H9 (cell line): Measurements from ENCODE around the gene PRTFDC1. TPM values are rescaled to one million over a fixed set of nuclear protein-coding genes. Genes with fewer than 3 reads are reported as not detected.

Experiments used
- DNase-seq: peaks from one replicate; pipeline ENCODE4 v3.0.0-alpha.2; 2017
- H2AFZ ChIP-seq: one replicate; pipeline ENCODE4 v1.6.1; 2013; ENCODE audit warnings: mild to moderate bottlenecking, low read length, control low read depth, moderate library complexity
- H2AK5ac ChIP-seq: 2 replicates; pipeline ENCODE4 v1.6.1; 2013; ENCODE audit warnings: low read length, control low read depth, mixed read lengths; ENCODE audit not compliant: insufficient read length
- H2BK120ac ChIP-seq: one replicate; pipeline ENCODE4 v1.6.1; 2013; ENCODE audit warnings: low read depth, mild to moderate bottlenecking, low read length, control low read depth, inconsistent platforms; ENCODE audit not compliant: poor library complexity, severe bottlenecking
- H2BK12ac ChIP-seq: 2 replicates; pipeline ENCODE4 v1.6.1; 2013; ENCODE audit warnings: low read length, control low read depth, mixed read lengths, low read depth; ENCODE audit not compliant: insufficient read length
- H2BK15ac ChIP-seq: 2 replicates; pipeline ENCODE4 v1.6.1; 2013; ENCODE audit warnings: low read depth, low read length, control low read depth
- H2BK20ac ChIP-seq: one replicate; pipeline ENCODE4 v1.6.1; 2013; ENCODE audit warnings: low read depth, mild to moderate bottlenecking, low read length, control low read depth, inconsistent platforms; ENCODE audit not compliant: poor library complexity, severe bottlenecking
- H2BK5ac ChIP-seq: 2 replicates; pipeline ENCODE4 v1.6.1; 2013; ENCODE audit warnings: low read length, control low read depth, mixed read lengths; ENCODE audit not compliant: insufficient read length
- H3K14ac ChIP-seq: 2 replicates; pipeline ENCODE4 v1.6.1; 2013; ENCODE audit warnings: low read length, control low read depth; ENCODE audit not compliant: insufficient read depth
- H3K18ac ChIP-seq: 2 replicates; pipeline ENCODE4 v1.6.1; 2013; ENCODE audit warnings: low read depth, mild to moderate bottlenecking, mixed read lengths, low read length, control low read depth; ENCODE audit not compliant: insufficient read length
- H3K23ac ChIP-seq: 2 replicates; pipeline ENCODE4 v1.6.1; 2013; ENCODE audit warnings: low read length, control low read depth, mixed read lengths, low read depth; ENCODE audit not compliant: insufficient read length
- H3K23me2 ChIP-seq: 2 replicates; pipeline ENCODE4 v1.6.1; 2013; ENCODE audit warnings: low read depth, mild to moderate bottlenecking, mixed read lengths, low read length, control low read depth; ENCODE audit not compliant: insufficient read length, poor library complexity, severe bottlenecking
- H3K27ac ChIP-seq: 2 replicates; pipeline ENCODE4 v1.5.1; 2013; ENCODE audit warnings: low read length, control low read depth, mixed read lengths, low read depth; ENCODE audit not compliant: insufficient read length
- H3K27me3 ChIP-seq: 2 replicates; pipeline ENCODE4 v1.6.1; 2013; ENCODE audit warnings: low read length, control low read depth, inconsistent platforms; ENCODE audit not compliant: insufficient read depth
- H3K4ac ChIP-seq: 2 replicates; pipeline ENCODE4 v1.6.1; 2013; ENCODE audit warnings: low read depth, mild to moderate bottlenecking, control low read depth, inconsistent platforms, low read length, moderate library complexity
- H3K4me1 ChIP-seq: 2 replicates; pipeline ENCODE4 v1.6.1; 2013; ENCODE audit warnings: low read length, control low read depth, inconsistent platforms; ENCODE audit not compliant: insufficient read depth
- H3K4me2 ChIP-seq: 2 replicates; pipeline ENCODE4 v1.6.1; 2013; ENCODE audit warnings: low read length, control low read depth, mixed read lengths; ENCODE audit not compliant: insufficient read length, insufficient read depth
- H3K56ac ChIP-seq: 2 replicates; pipeline ENCODE4 v1.6.1; 2013; ENCODE audit warnings: low read depth, mild to moderate bottlenecking, mixed read lengths, low read length, control low read depth; ENCODE audit not compliant: insufficient read length
- H3K79me1 ChIP-seq: 2 replicates; pipeline ENCODE4 v1.6.1; 2013; ENCODE audit warnings: low read depth, mild to moderate bottlenecking, moderate library complexity, low read length, control low read depth, inconsistent platforms; ENCODE audit not compliant: insufficient read depth, poor library complexity, severe bottlenecking
- H3K79me2 ChIP-seq: 2 replicates; pipeline ENCODE4 v1.6.1; 2013; ENCODE audit warnings: low read length, control low read depth, inconsistent platforms; ENCODE audit not compliant: insufficient read depth
- H3K9ac ChIP-seq: 2 replicates; pipeline ENCODE4 v1.6.1; 2013; ENCODE audit warnings: low read length, control low read depth, mixed read lengths; ENCODE audit not compliant: insufficient read length; ENCODE audit errors: extremely low read depth
- H3K9me3 ChIP-seq: one replicate; pipeline ENCODE4 v1.6.1; 2013; ENCODE audit warnings: low read depth, low read length, inconsistent platforms; ENCODE audit not compliant: control insufficient read depth
- H3T11ph ChIP-seq: one replicate; pipeline ENCODE4 v1.6.1; 2013; ENCODE audit warnings: mild to moderate bottlenecking, low read length, control low read depth, inconsistent platforms
- H4K20me1 ChIP-seq: one replicate; pipeline ENCODE4 v1.6.1; 2013; ENCODE audit not compliant: control insufficient read depth, insufficient read length, insufficient read depth
- H4K5ac ChIP-seq: 2 replicates; pipeline ENCODE4 v1.6.1; 2013; ENCODE audit warnings: low read depth, mild to moderate bottlenecking, mixed read lengths, low read length, control low read depth; ENCODE audit not compliant: insufficient read length
- H4K8ac ChIP-seq: replicated peaks from 2 replicates; pipeline ENCODE4 v1.6.1; 2013; ENCODE audit warnings: low read length, control low read depth, mixed read lengths, low read depth; ENCODE audit not compliant: insufficient read length
- H4K91ac ChIP-seq: 2 replicates; pipeline ENCODE4 v1.6.1; 2013; ENCODE audit warnings: low read depth, mild to moderate bottlenecking, moderate library complexity, mixed read lengths, low read length, control low read depth; ENCODE audit not compliant: insufficient read length
- H3K27ac Mint-ChIP-seq, 3 experiments: 2 replicates in 2 of 3; 3 replicates in 1 of 3; pipeline ENCODE4 v1.8.0; 2020 to 2021; ENCODE audit warnings: mixed read lengths in 3 of 3, mild to moderate bottlenecking in 1 of 3, moderate library complexity in 1 of 3
- H3K27me3 Mint-ChIP-seq: 2 replicates; pipeline ENCODE4 v1.8.0; 2021; ENCODE audit warnings: low read depth, mild to moderate bottlenecking, moderate library complexity, mixed read lengths
- H3K36me3 Mint-ChIP-seq, 3 experiments: 2 replicates in 2 of 3; 3 replicates in 1 of 3; pipeline ENCODE4 v1.8.0; 2020 to 2021; ENCODE audit warnings: low read depth in 3 of 3, mixed read lengths in 3 of 3; ENCODE audit not compliant: insufficient read depth in 1 of 3
- H3K4me1 Mint-ChIP-seq, 2 experiments: 2 replicates each; pipeline ENCODE4 v1.8.0; 2020; ENCODE audit warnings: mixed read lengths in 2 of 2
- H3K4me3 Mint-ChIP-seq, 2 experiments: 2 replicates in 1 of 2; 3 replicates in 1 of 2; pipeline ENCODE4 v1.8.0; 2020 to 2021; ENCODE audit warnings: mild to moderate bottlenecking in 2 of 2, mixed read lengths in 2 of 2, moderate library complexity in 1 of 2
- H3K9me3 Mint-ChIP-seq, 2 experiments: 2 replicates in 1 of 2; 3 replicates in 1 of 2; pipeline ENCODE4 v1.8.0; 2020; ENCODE audit warnings: mild to moderate bottlenecking in 2 of 2, mixed read lengths in 2 of 2, moderate library complexity in 1 of 2
- CTCF ChIP-seq: fragments of 200-600 bp; sonication (generic); conservative IDR thresholded peaks from 3 replicates; pipeline ENCODE4 v1.8.0; 2021; ENCODE audit warnings: antibody characterized with exemption, mild to moderate bottlenecking
- WGBS: extraction: QIAGEN DNeasy Blood & Tissue Kit; methylation state at CpG from one replicate; pipeline ENCODE4 v1.1.7; 2013; ENCODE audit warnings: missing lambda C conversion rate, low lambda C conversion rate, mixed read lengths; ENCODE audit not compliant: insufficient read length; ENCODE audit errors: extremely low coverage; 5-methylcytosine and 5-hydroxymethylcytosine counted together
- total RNA-seq: library from RNA; stranded (reverse); gene quantifications from 2 replicates; pipeline ENCODE4 v1.2.1, GENCODE V29; 2021

Gene PRTFDC1
- total RNA-seq, 1 experiment from 2014 or later, result 7.5 TPM

GRCh38 chr10:24882047-24882698 lies 70.2 kb downstream of the PRTFDC1 start:
- no peak for DNase-seq
- H3K27me3 ChIP-seq, result no peaks in the 10 kb centered on the region
- no peak overlapping the region for H2AK5ac ChIP-seq
- H4K8ac ChIP-seq, result no peak overlapping the region
- no peak for TF ChIP-seq CTCF
- no peak overlapping the region for H2BK12ac ChIP-seq
- Mint-ChIP-seq H3K36me3 (no peaks in the 10 kb centered on the region), H3K4me1 (peaks cover 26 to 32% of the 10 kb centered on the region in 2 experiments), H3K27ac (peak overlapping the region in 1 of 3 experiments; percentile 36; a peak in 1 of 7 replicates), H3K4me3 (no peak overlapping the region), H3K27me3 (no peaks in the 10 kb centered on the region), H3K9me3 (no peaks in the 10 kb centered on the region; a peak in 1 of 5 replicates)
- H3K4me2 ChIP-seq, result no peak overlapping the region
- no peak overlapping the region for H2BK15ac ChIP-seq
- H3K9me3 ChIP-seq, result no peaks in the 10 kb centered on the region
- no peak overlapping the region for H3K23ac ChIP-seq
- H4K5ac ChIP-seq, result no peak overlapping the region
- H3K14ac ChIP-seq, result no peak overlapping the region
- no peaks in the 10 kb centered on the region for H4K20me1 ChIP-seq
- H3K18ac ChIP-seq, result no peak overlapping the region
- H3K4me1 ChIP-seq, result peaks cover 2% of the 10 kb centered on the region; the same call in 1 of the 2 replicates
- no peaks in the 10 kb centered on the region for H3K23me2 ChIP-seq
- no peak overlapping the region for H4K91ac ChIP-seq
- no peaks in the 10 kb centered on the region for H3K79me2 ChIP-seq
- no peak overlapping the region for H3K4ac ChIP-seq
- H3T11ph ChIP-seq, result no peak overlapping the region
- H3K56ac ChIP-seq, result no peak overlapping the region
- H3K27ac ChIP-seq, result no peak overlapping the region
- no peak overlapping the region for H3K9ac ChIP-seq
- no peak overlapping the region for H2BK120ac ChIP-seq
- no peak overlapping the region for H2AFZ ChIP-seq
- no peak overlapping the region for H2BK20ac ChIP-seq
- no CpG with 5 or more reads among the region's 11 CpGs for WGBS
- H2BK5ac ChIP-seq, result no peak overlapping the region
- H3K79me1 ChIP-seq, result no peaks in the 10 kb centered on the region
